ENCODE results near the gene SOX12. TPM values are rescaled to one million over a fixed set of nuclear protein-coding genes. Genes with fewer than 3 reads are reported as not detected.
"Not testable (repeated sequence)": the region's sequence is repeated elsewhere in the genome, so short reads cannot be mapped to it uniquely, and the experiment has no call there.

The SOX12 gene
- total RNA-seq, 3 donors from 2014 or later = 1.1 to 3.7 (median 3.3) TPM

DNA sequence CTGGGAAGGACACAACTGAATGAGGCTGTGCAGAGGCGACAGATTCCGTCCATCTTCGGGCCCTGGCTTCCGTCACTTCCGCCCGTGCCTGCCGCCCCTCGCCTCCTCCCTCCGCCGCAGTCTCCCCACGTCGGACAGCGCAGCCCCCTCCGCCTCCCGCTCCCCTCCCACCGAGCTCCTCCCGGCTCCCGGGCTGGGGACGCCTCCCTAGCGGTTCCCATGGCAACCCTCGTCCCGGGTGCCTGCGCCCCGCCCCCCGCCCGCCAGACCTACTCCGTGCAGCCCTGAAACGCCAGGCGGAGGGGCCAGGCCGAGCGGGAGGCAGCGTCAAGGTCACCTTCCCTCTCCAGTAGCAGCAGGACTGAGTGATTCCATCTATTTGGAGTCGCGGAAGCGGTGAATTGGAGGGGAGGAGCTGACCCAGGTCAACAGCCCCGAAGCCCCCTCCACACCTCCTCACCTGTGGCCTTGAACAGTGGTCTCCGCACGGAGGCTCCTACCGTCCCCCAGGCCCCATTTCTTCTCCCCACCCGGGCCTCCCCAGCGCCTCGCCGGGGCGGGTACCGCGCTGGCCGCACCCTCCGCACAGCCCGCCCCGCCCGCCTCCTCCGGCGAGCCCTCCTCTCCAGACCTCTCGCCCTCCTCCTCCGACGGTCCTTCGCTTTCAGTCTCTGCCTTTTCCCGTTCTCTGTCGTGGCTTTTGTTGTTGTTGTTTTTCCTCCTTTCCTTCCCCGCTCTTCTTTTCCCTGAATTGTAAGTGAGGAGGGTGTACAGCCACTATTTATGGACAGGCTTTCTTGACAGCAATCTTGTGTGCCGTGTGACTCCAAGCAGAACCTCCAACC is 22.5 kb downstream of the SOX12 start:
- peak overlapping the region; percentile 74 to 95 (median 75) for H3K4me3 ChIP-seq
- intact Hi-C loops (cut with DNase I; ENCODE audit: low total_unique reads) = no loop called here
- peak overlapping the region; percentile 91 to 98 for H3K27ac ChIP-seq
- peak; percentile 79 to 80 for DNase-seq (ENCODE audit: low spot score in 2 of 2)
- H3K9me3 ChIP-seq = no peaks in the 10 kb centered on the region
- TF ChIP-seq POLR2AphosphoS5 (IDR thresholded peaks at IDR 0.05) = peak in 2 of 3 donors; percentile 46 to 47
- TF ChIP-seq POLR2A (IDR thresholded peaks at IDR 0.05) = peak; percentile 15
- TF ChIP-seq, protein P1, sequence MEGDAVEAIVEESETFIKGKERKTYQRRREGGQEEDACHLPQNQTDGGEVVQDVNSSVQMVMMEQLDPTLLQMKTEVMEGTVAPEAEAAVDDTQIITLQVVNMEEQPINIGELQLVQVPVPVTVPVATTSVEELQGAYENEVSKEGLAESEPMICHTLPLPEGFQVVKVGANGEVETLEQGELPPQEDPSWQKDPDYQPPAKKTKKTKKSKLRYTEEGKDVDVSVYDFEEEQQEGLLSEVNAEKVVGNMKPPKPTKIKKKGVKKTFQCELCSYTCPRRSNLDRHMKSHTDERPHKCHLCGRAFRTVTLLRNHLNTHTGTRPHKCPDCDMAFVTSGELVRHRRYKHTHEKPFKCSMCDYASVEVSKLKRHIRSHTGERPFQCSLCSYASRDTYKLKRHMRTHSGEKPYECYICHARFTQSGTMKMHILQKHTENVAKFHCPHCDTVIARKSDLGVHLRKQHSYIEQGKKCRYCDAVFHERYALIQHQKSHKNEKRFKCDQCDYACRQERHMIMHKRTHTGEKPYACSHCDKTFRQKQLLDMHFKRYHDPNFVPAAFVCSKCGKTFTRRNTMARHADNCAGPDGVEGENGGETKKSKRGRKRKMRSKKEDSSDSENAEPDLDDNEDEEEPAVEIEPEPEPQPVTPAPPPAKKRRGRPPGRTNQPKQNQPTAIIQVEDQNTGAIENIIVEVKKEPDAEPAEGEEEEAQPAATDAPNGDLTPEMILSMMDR (IDR thresholded peaks at IDR 0.05) = no peak
- H3K4me1 ChIP-seq = no peaks in the 10 kb centered on the region
- H3K27me3 ChIP-seq = no peaks in the 10 kb centered on the region
- H3K36me3 ChIP-seq = no peaks in the 10 kb centered on the region

DNA sequence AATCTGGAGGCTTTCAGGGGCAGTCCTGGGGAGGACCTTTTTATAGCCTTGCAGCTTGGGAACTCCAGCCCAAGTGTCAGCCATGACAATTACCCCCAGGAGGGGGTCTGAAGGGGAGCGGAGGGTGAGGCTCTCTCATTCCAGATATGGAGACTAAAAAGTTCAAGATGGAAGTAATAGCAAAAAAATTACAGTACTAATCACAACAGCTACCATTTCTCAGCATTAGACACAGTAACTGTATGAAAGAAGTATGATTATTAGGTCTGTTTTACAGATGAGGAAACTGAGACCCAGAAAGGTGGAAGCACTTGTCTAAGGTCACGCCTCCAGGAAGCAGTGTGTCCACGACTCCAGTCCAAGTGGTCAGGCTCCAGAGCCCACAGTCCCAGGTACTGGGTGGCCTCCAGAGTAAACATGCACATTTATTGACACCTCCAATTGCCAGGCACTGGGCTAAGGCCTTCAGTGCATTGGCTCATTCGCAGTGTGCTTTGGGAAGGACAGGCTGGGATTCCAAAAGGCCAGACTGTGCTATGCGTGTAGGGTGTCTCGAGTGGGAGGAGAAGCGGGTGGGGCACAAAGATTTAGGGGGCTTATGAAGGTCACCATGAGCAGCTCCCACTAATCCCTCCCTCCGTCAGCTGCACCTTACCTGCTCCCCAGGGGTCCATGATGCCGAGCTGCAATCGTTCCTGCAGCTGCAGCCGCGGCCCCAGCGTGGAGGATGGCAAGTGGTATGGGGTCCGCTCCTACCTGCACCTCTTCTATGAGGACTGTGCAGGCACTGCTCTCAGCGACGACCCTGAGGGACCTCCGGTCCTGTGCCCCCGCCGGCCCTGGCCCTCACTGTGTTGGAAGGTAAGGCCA is 23.9 kb downstream of the SOX12 start:
- Histone ChIP-seq H3K9me3 (no peaks in the 10 kb centered on the region), H3K4me1 (no peaks in the 10 kb centered on the region), H3K36me3 (no peaks in the 10 kb centered on the region), H3K27me3 (no peaks in the 10 kb centered on the region), H3K27ac (no peak overlapping the region), H3K4me3 (no peak overlapping the region)
- no peak for TF ChIP-seq POLR2A (IDR thresholded peaks at IDR 0.05)
- TF ChIP-seq, protein P1 (IDR thresholded peaks at IDR 0.05) = no peak
- no peak for TF ChIP-seq POLR2AphosphoS5 (IDR thresholded peaks at IDR 0.05)
- intact Hi-C loops (cut with DNase I; ENCODE audit: low total_unique reads) = no loop called here
- no peak for DNase-seq (ENCODE audit: low spot score in 2 of 2)

DNA sequence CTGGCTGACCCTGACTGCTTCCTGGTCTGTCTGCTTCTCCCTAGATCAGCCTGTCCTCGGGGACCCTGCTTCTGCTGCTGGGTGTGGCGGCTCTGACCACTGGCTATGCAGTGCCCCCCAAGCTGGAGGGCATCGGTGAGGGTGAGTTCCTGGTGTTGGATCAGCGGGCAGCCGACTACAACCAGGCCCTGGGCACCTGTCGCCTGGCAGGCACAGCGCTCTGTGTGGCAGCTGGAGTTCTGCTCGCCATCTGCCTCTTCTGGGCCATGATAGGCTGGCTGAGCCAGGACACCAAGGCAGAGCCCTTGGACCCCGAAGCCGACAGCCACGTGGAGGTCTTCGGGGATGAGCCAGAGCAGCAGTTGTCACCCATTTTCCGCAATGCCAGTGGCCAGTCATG is 27.8 kb downstream of the SOX12 start:
- TF ChIP-seq POLR2A (IDR thresholded peaks at IDR 0.05) (no peak), POLR2AphosphoS5 (IDR thresholded peaks at IDR 0.05) (no peak)
- TF ChIP-seq, protein P1 (IDR thresholded peaks at IDR 0.05) = no peak
- H3K36me3 ChIP-seq = no peaks in the 10 kb centered on the region
- intact Hi-C loops (cut with DNase I; ENCODE audit: low total_unique reads) = loop anchor here (10.0 kb wide), 1 partner anchor 52 kb away; the partner anchor contains the start of gene RBCK1
- H3K4me3 ChIP-seq = no peak overlapping the region
- H3K27me3 ChIP-seq = no peaks in the 10 kb centered on the region
- no peak overlapping the region for H3K27ac ChIP-seq
- no peak for DNase-seq (ENCODE audit: low spot score in 2 of 2)
- H3K4me1 ChIP-seq = no peaks in the 10 kb centered on the region
- H3K9me3 ChIP-seq = no peaks in the 10 kb centered on the region

DNA sequence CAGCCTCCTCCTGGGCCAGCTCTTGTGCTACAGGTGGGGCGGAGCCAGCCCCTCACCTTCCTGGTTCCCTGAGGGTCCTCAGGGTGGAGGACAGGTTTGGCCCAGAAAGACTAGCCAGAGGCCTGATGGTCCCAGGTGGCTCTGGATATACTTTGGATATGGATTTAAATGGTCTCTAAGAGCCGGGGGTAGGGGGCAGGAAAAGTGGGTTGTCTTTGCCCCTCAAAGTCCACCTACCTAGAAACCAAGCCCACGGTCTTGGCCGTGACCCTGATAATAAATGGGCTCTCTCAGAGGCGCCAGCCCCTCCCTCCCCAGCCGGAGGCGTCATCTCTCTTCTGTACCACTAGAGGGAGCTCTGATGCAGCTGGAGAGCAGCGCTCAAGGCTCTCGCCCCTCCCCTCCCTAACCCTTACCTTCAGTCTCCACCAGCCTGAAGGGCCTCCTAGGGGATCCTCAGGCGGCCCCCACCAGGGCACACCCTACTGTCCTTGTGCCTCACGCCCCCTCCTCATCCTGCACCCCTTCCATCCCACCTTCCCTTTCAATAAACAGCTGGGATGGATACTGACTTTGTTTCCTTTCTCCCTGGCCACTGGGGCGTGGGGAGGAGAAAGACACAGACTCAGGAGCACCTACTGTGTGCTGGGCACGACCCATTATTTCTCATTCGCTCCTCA is 29.1 kb downstream of the SOX12 start:
- no peaks in the 10 kb centered on the region for H3K4me1 ChIP-seq
- intact Hi-C loops (cut with DNase I; ENCODE audit: low total_unique reads) = loop anchor here (10.0 kb wide), 1 partner anchor 50 kb away; the partner anchor contains the start of gene RBCK1
- no peaks in the 10 kb centered on the region for H3K36me3 ChIP-seq
- no peak for TF ChIP-seq POLR2A (IDR thresholded peaks at IDR 0.05)
- TF ChIP-seq, protein P1 (IDR thresholded peaks at IDR 0.05) = peak; percentile 60 to 91 (median 90)
- peak in 1 of 3 donors; percentile 27 for TF ChIP-seq POLR2AphosphoS5 (IDR thresholded peaks at IDR 0.05)
- no peak overlapping the region for H3K27ac ChIP-seq
- no peaks in the 10 kb centered on the region for H3K27me3 ChIP-seq
- H3K9me3 ChIP-seq = no peaks in the 10 kb centered on the region
- peak; percentile 57 to 72 for DNase-seq (ENCODE audit: low spot score in 2 of 2)
- no peak overlapping the region for H3K4me3 ChIP-seq

DNA sequence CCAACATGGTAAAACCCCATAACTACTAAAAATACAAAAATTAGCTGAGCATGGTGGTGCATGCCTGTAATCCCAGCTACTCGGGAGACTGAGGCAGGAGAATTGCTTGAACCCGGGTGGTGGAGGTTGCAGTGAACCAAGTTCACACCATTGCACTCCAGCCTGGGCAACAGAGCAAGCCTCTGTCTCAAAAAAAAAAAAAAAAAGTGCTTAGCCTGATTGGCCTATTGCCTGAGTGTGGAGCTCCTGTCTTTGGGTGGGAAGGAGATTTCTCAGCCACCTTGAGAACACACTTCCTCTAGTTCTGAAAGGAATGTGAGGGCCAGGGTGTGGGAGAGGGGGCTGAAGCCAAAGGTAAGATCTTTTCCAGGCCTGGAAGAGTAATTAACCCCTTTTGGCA is 30.8 kb downstream of the SOX12 start:
- not testable (repeated sequence) for H3K27me3 ChIP-seq; H3K4me1 ChIP-seq; H3K4me3 ChIP-seq; H3K36me3 ChIP-seq; DNase-seq (ENCODE audit: low spot score in 2 of 2); H3K9me3 ChIP-seq; H3K27ac ChIP-seq
- intact Hi-C loops (cut with DNase I; ENCODE audit: low total_unique reads) = loop anchor here (10.0 kb wide), 1 partner anchor 49 kb away; the partner anchor contains the start of gene RBCK1

All from breast epithelium (tissue), 4 donors.